Trophoblast cell (in vitro differentiated cells and primary cell): Measurements from ENCODE around the gene SUN1.

ENCODE experiments used
- DNase-seq, 2 donors: peaks; one replicate each; pipeline ENCODE4 v3.0.0-alpha.2; 2016
- H2AFZ ChIP-seq: 2 replicates; pipeline ENCODE4 v1.6.1; 2013; ENCODE audit warnings: low read length, moderate library complexity, mild to moderate bottlenecking; ENCODE audit not compliant: insufficient read depth, poor library complexity
- H2AK5ac ChIP-seq: 2 replicates; pipeline ENCODE4 v1.6.1; 2013; ENCODE audit warnings: mild to moderate bottlenecking, low read length
- H2BK120ac ChIP-seq: 2 replicates; pipeline ENCODE4 v1.6.1; 2013; ENCODE audit warnings: low read length, mild to moderate bottlenecking, moderate library complexity; ENCODE audit not compliant: insufficient read depth, poor library complexity
- H2BK12ac ChIP-seq: 2 replicates; pipeline ENCODE4 v1.6.1; 2013; ENCODE audit warnings: mild to moderate bottlenecking, low read length, moderate library complexity
- H2BK5ac ChIP-seq: 2 replicates; pipeline ENCODE4 v1.6.1; 2013; ENCODE audit warnings: low read length, low read depth, moderate library complexity, mild to moderate bottlenecking; ENCODE audit not compliant: poor library complexity
- H3K14ac ChIP-seq: 2 replicates; pipeline ENCODE4 v1.6.1; 2013; ENCODE audit warnings: mild to moderate bottlenecking, low read length
- H3K18ac ChIP-seq: 2 replicates; pipeline ENCODE4 v1.6.1; 2013; ENCODE audit warnings: mild to moderate bottlenecking, low read length
- H3K23ac ChIP-seq: 2 replicates; pipeline ENCODE4 v1.6.1; 2013; ENCODE audit warnings: low read length
- H3K27ac ChIP-seq: 2 replicates; pipeline ENCODE4 v1.5.1; 2013; ENCODE audit warnings: low read depth, mild to moderate bottlenecking, inconsistent platforms, low read length, moderate library complexity
- H3K27me3 ChIP-seq: 2 replicates; pipeline ENCODE4 v1.6.1; 2013; ENCODE audit warnings: inconsistent platforms, mild to moderate bottlenecking, low read length, moderate library complexity; ENCODE audit not compliant: insufficient read depth
- H3K36me3 ChIP-seq, 2 experiments: 1 replicate in 1 of 2; 2 replicates in 1 of 2; pipeline ENCODE4 v1.6.1; 2013; ENCODE audit warnings: low read length in 2 of 2, mild to moderate bottlenecking in 2 of 2, moderate library complexity in 1 of 2; ENCODE audit not compliant: insufficient read depth in 2 of 2, control insufficient read depth in 1 of 2
- H3K4ac ChIP-seq: 2 replicates; pipeline ENCODE4 v1.6.1; 2013; ENCODE audit warnings: low read depth, mild to moderate bottlenecking, low read length, moderate library complexity
- H3K4me1 ChIP-seq, 2 experiments: 1 replicate in 1 of 2; 2 replicates in 1 of 2; pipeline ENCODE4 v1.6.1; 2013; ENCODE audit warnings: low read length in 2 of 2, mild to moderate bottlenecking in 2 of 2, moderate library complexity in 1 of 2; ENCODE audit not compliant: insufficient read depth in 2 of 2, control insufficient read depth in 1 of 2
- H3K4me2 ChIP-seq: 2 replicates; pipeline ENCODE4 v1.6.1; 2013; ENCODE audit warnings: inconsistent platforms, mild to moderate bottlenecking, low read length, moderate library complexity
- H3K4me3 ChIP-seq: 2 replicates; pipeline ENCODE4 v1.5.1; 2013; ENCODE audit warnings: mild to moderate bottlenecking, low read depth, low read length, inconsistent platforms
- H3K79me1 ChIP-seq: one replicate; pipeline ENCODE4 v1.6.1; 2013; ENCODE audit warnings: low read length
- H3K79me2 ChIP-seq: 2 replicates; pipeline ENCODE4 v1.6.1; 2013; ENCODE audit warnings: low read length, mild to moderate bottlenecking; ENCODE audit not compliant: control insufficient read depth, insufficient read depth, poor library complexity
- H3K9ac ChIP-seq: 2 replicates; pipeline ENCODE4 v1.6.1; 2013; ENCODE audit warnings: mild to moderate bottlenecking, low read length
- H3K9me3 ChIP-seq: 2 replicates; pipeline ENCODE4 v1.6.1; 2013; ENCODE audit warnings: low read depth, mild to moderate bottlenecking, control low read depth, inconsistent platforms, low read length; ENCODE audit not compliant: insufficient read depth
- H4K12ac ChIP-seq: 2 replicates; pipeline ENCODE4 v1.6.1; 2013; ENCODE audit warnings: low read depth, mild to moderate bottlenecking, low read length, moderate library complexity
- H4K8ac ChIP-seq: 2 replicates; pipeline ENCODE4 v1.6.1; 2013; ENCODE audit warnings: low read depth, mild to moderate bottlenecking, low read length, moderate library complexity
- H4K91ac ChIP-seq: one replicate; pipeline ENCODE4 v1.6.1; 2013; ENCODE audit warnings: low read depth, mild to moderate bottlenecking, low read length, moderate library complexity
- WGBS: extraction: QIAGEN DNeasy Blood & Tissue Kit; methylation state at CpG from one replicate; pipeline ENCODE4 v1.1.7; 2013; ENCODE audit warnings: missing lambda C conversion rate; ENCODE audit not compliant: insufficient read length, insufficient coverage; ENCODE audit errors: extremely low coverage; 5-methylcytosine and 5-hydroxymethylcytosine counted together

The SUN1 gene

GRCh38 chr7:876972-877311 is 44.7 kb downstream of the SUN1 start:
- Histone ChIP-seq H3K4me3 (peak overlapping the region; percentile 95), H2AK5ac (peak overlapping the region; percentile 10), H3K4ac (peak overlapping the region; percentile 35), H3K14ac (peak overlapping the region; percentile 16), H3K27ac (peak overlapping the region; percentile 68), H3K36me3 (peaks cover 18% of the 10 kb centered on the region in 2 experiments), H3K18ac (peak overlapping the region; percentile 20), H4K8ac (peak overlapping the region; percentile 71), H3K23ac (no peak overlapping the region), H4K12ac (peak overlapping the region; percentile 81), H3K79me2 (peaks cover 28% of the 10 kb centered on the region), H2BK120ac (peak overlapping the region; percentile 15), H3K9me3 (no peaks in the 10 kb centered on the region), H2BK5ac (peak overlapping the region; percentile 18), H3K4me2 (peak overlapping the region; percentile 63), H3K27me3 (no peaks in the 10 kb centered on the region), H2AFZ (peak overlapping the region; percentile 41), H4K91ac (peak overlapping the region; percentile 76), H3K79me1 (peaks cover 9% of the 10 kb centered on the region), H3K4me1 (peaks cover 0 to 5% of the 10 kb centered on the region in 2 experiments), H3K9ac (peak overlapping the region; percentile 81), H2BK12ac (no peak overlapping the region)
- no CpG with 5 or more reads among the region's 26 CpGs for WGBS
- DNase-seq, result peak; percentile 36 to 54

GRCh38 chr7:877312-878232 is 45.3 kb downstream of the SUN1 start:
- H3K4ac ChIP-seq, result peak overlapping the region; percentile 62
- H3K9ac ChIP-seq, result peak overlapping the region; percentile 81
- peaks cover 9% of the 10 kb centered on the region for H3K79me1 ChIP-seq
- WGBS, result no CpG with 5 or more reads among the region's 47 CpGs
- H3K27me3 ChIP-seq, result no peaks in the 10 kb centered on the region
- peaks cover 32% of the 10 kb centered on the region for H3K79me2 ChIP-seq
- peak overlapping the region; percentile 16 for H3K14ac ChIP-seq
- no peak overlapping the region for H3K23ac ChIP-seq
- DNase-seq, result peak in 1 of 2 donors; percentile 43
- H4K91ac ChIP-seq, result peak overlapping the region; percentile 76
- no peaks in the 10 kb centered on the region for H3K9me3 ChIP-seq
- peaks cover 11 to 12% of the 10 kb centered on the region in 2 experiments for H3K36me3 ChIP-seq
- H2BK120ac ChIP-seq, result peak overlapping the region; percentile 15
- peak overlapping the region; percentile 63 for H3K4me2 ChIP-seq
- no peak overlapping the region for H2BK12ac ChIP-seq
- H3K4me3 ChIP-seq, result peak overlapping the region; percentile 95
- peak overlapping the region; percentile 68 for H3K27ac ChIP-seq
- H4K12ac ChIP-seq, result peak overlapping the region; percentile 81
- H4K8ac ChIP-seq, result peak overlapping the region; percentile 71
- peak overlapping the region; percentile 10 for H2AK5ac ChIP-seq
- peak overlapping the region; percentile 20 for H3K18ac ChIP-seq
- H2AFZ ChIP-seq, result no peak overlapping the region
- H2BK5ac ChIP-seq, result peak overlapping the region; percentile 18
- H3K4me1 ChIP-seq, result peaks cover 0 to 5% of the 10 kb centered on the region in 2 experiments

GRCh38 chr7:879093-879492 is 46.8 kb downstream of the SUN1 start:
- Histone ChIP-seq H3K79me1 (peaks cover 9% of the 10 kb centered on the region), H2AFZ (no peak overlapping the region), H3K79me2 (peaks cover 45% of the 10 kb centered on the region), H3K36me3 (peaks cover 12 to 17% of the 10 kb centered on the region in 2 experiments), H2AK5ac (no peak overlapping the region), H3K18ac (no peak overlapping the region), H3K4me1 (peaks cover 0 to 5% of the 10 kb centered on the region in 2 experiments), H3K27ac (no peak overlapping the region), H3K9me3 (no peaks in the 10 kb centered on the region), H3K4ac (peak overlapping the region; percentile 65), H3K14ac (no peak overlapping the region), H4K91ac (no peak overlapping the region), H3K4me2 (no peak overlapping the region), H2BK12ac (no peak overlapping the region), H4K8ac (no peak overlapping the region), H3K23ac (no peak overlapping the region), H2BK120ac (no peak overlapping the region), H3K27me3 (no peaks in the 10 kb centered on the region), H3K4me3 (no peak overlapping the region), H4K12ac (peak overlapping the region; percentile 2), H2BK5ac (no peak overlapping the region), H3K9ac (peak overlapping the region; percentile 43)
- WGBS, result no CpG with 5 or more reads among the region's 15 CpGs
- no peak for DNase-seq

DNA sequence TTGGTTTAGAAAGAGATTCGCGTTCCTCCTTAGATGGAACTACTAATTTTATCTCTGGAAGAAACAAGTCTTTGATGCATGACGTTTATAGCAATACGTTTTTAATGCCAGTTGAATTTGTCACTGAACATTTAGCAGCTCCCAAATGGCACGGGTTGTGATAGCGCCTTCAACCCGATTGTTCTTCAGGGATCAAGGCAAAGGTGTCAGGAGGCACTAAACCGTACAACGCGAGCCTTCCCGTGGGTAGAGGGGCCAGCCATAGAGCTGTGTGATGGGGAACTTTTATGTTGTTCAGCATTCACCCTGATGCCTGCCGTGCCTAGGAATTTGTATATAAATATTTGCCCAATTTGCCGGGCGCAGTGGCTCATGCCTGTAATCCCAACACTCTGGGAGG is 47.4 kb downstream of the SUN1 start:
- Histone ChIP-seq H3K79me1 (peaks cover 9% of the 10 kb centered on the region), H3K4me2 (no peak overlapping the region), H3K9ac (no peak overlapping the region), H3K4me1 (peaks cover 2 to 5% of the 10 kb centered on the region in 2 experiments), H3K4ac (peak overlapping the region; percentile 96), H2AFZ (no peak overlapping the region), H3K79me2 (peaks cover 51% of the 10 kb centered on the region), H3K4me3 (no peak overlapping the region), H3K27me3 (no peaks in the 10 kb centered on the region), H4K8ac (no peak overlapping the region), H2BK5ac (no peak overlapping the region), H3K14ac (no peak overlapping the region), H4K91ac (no peak overlapping the region), H3K36me3 (peaks cover 14 to 17% of the 10 kb centered on the region in 2 experiments), H3K9me3 (no peaks in the 10 kb centered on the region), H3K18ac (no peak overlapping the region), H3K27ac (no peak overlapping the region), H2AK5ac (no peak overlapping the region), H2BK120ac (no peak overlapping the region), H4K12ac (no peak overlapping the region), H3K23ac (no peak overlapping the region), H2BK12ac (no peak overlapping the region)
- no CpG with 5 or more reads among the region's 14 CpGs for WGBS
- no peak for DNase-seq
